GM12873 (cell line): Measurements from ENCODE around the gene CDKAL1.

ENCODE experiments used
- CTCF ChIP-seq: IDR thresholded peaks from 2 replicates; pipeline ENCODE4 v1.5.1; 2012; ENCODE audit warnings: low read depth, mild to moderate bottlenecking, moderate library complexity, low read length, control low read depth; ENCODE audit not compliant: insufficient read depth; ENCODE audit errors: missing control alignments

The CDKAL1 gene

GRCh38 chr6:20534295-20535262 lies at the start of gene CDKAL1:
Gene CDKAL1, plus strand, starts transcription at chr6:20534457. Its CDS starts 11,894 bp downstream, at chr6:20546351.
- TF ChIP-seq CTCF = no peak

GRCh38 chr6:20486641-20487040 lies 47.6 kb upstream of the CDKAL1 start:
- no peak for TF ChIP-seq CTCF

- TF ChIP-seq CTCF = no peak
Observed at GRCh38 chr6:20487669-20488375, 46.4 kb upstream of the CDKAL1 start.

GRCh38 chr6:20490591-20490990 lies 43.7 kb upstream of the CDKAL1 start:
- no peak for TF ChIP-seq CTCF

- TF ChIP-seq CTCF = no peak
Observed at GRCh38 chr6:20492099-20492498, 42.2 kb upstream of the CDKAL1 start.

GRCh38 chr6:20497216-20498040 lies 36.8 kb upstream of the CDKAL1 start:
- no peak for TF ChIP-seq CTCF
